ENCODE measurements around the gene TMEM121. TPM values are rescaled to one million over a fixed set of nuclear protein-coding genes. Genes with fewer than 3 reads are reported as not detected.

The TMEM121 gene
- total RNA-seq, 4 donors from 2014 or later: 0.48 to 0.96 TPM; not detected in 2

GRCh38 chr14:105484997-105485393 is 41.4 kb upstream of the TMEM121 start:
- H3K4me3 ChIP-seq: no peak overlapping the region
- 67% methylated on average over 13 of the region's 16 CpGs; no CpG with 5 or more reads in 1 of the 2 donors for WGBS, 2 donors (ENCODE audit: low coverage in 1 of 2)
- intact Hi-C loops (cut with DNase I; ENCODE audit: low total_unique reads) (loop anchor here (5.0 kb wide), 1 partner anchor 42 kb away; the partner anchor contains the start of gene TMEM121), in situ Hi-C loops (cut with MboI; ENCODE audit: low pct_ligation_motif_present in 1 of 4, low pct_unique_long_range_greater_than_20kb in 1 of 4, low sequenced_read_pairs in 3 of 4) (no loop called here)
- no peaks in the 10 kb centered on the region for H3K9me3 ChIP-seq
- no peaks in the 10 kb centered on the region for H3K36me3 ChIP-seq
- no peak for DNase-seq
- peak overlapping the region; percentile 98 to 99 (median 99) for H3K27ac ChIP-seq
- TF ChIP-seq POLR2AphosphoS5 (IDR thresholded peaks at IDR 0.05) (no peak), POLR2A (IDR thresholded peaks at IDR 0.05) (no peak), EP300 (IDR thresholded peaks at IDR 0.05; ENCODE audit: low read depth) (no peak), CTCF (IDR thresholded peaks at IDR 0.05) (no peak)
- H3K27me3 ChIP-seq: peaks cover 23% of the 10 kb centered on the region
- H3K4me1 ChIP-seq: peaks cover 46 to 95% (median 78%) of the 10 kb centered on the region in 4 donors

- H3K27ac ChIP-seq: peak overlapping the region; percentile 98 to 99 (median 99)
Observed at GRCh38 chr14:105485739-105486162, 40.6 kb upstream of the TMEM121 start.

DNA sequence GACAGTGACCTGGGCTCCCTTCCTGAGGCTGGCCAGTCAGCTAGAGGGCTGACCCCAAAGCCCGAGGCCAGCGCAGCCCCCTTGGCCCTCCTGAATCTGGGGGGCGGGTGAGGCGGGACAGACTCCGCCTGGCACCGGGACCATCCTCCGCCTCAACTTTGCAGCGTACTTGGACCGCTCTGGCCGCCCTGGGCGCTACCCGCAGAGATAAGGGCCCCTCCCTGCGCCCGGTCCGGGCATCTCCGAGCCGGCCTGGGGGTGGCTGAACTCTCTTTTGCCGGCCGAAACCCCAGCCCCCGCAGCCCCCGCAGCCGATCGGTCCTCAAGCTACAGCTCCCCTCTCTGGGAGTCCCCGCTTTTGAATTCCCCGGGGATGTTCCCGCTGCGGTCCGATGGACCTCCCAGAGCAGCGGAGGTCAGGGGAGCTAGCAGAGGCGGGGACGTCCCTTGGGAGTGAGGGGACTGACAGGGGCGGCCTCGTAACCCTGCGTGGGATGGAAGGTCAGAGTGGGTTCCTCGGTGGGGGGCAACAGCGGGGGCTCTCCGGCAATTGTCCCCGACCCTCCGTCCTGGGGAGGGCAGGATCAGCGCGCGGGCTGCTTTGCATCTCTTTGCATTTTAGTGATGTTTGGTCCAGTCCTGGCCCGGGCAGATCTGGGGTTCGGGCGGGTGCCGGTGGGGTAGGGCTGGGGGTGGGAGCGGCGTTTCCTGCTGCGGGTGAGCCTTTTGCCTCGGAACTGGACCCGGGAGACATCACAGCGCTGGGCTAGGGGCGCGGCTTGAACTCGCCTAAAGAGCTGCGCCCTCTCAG is 40.0 kb upstream of the TMEM121 start, which contains the start of gene CRIP1:
CRIP1 (plus strand) TSS at position 724 of the 811 bp plus-strand sequence. CDS start 374 bp downstream, outside the sequence.
- TF ChIP-seq POLR2AphosphoS5 (IDR thresholded peaks at IDR 0.05) (no peak), EP300 (IDR thresholded peaks at IDR 0.05; ENCODE audit: low read depth) (no peak), POLR2A (IDR thresholded peaks at IDR 0.05) (no peak), CTCF (IDR thresholded peaks at IDR 0.05) (no peak)
- H3K36me3 ChIP-seq: no peaks in the 10 kb centered on the region
- peaks cover 16% of the 10 kb centered on the region for H3K27me3 ChIP-seq
- H3K27ac ChIP-seq: peak within 1 kb of the TSS; percentile 98 to 99 (median 99)
- H3K9me3 ChIP-seq: no peaks in the 10 kb centered on the region
- 7% methylated on average over 40 of the region's 56 CpGs; no CpG with 5 or more reads in 1 of the 2 donors for WGBS, 2 donors (ENCODE audit: low coverage in 1 of 2)
- H3K4me1 ChIP-seq: peaks cover 35 to 89% (median 70%) of the 10 kb centered on the region in 4 donors
- intact Hi-C loops (cut with DNase I; ENCODE audit: low total_unique reads) (no loop called here), in situ Hi-C loops (cut with MboI; ENCODE audit: low pct_ligation_motif_present in 1 of 4, low pct_unique_long_range_greater_than_20kb in 1 of 4, low sequenced_read_pairs in 3 of 4) (no loop called here)
- peak within 1 kb of the TSS; percentile 38 to 64 (median 44) for H3K4me3 ChIP-seq
- DNase-seq: no peak

More at GRCh38 chr14:105485739-105486162, 40.6 kb upstream of the TMEM121 start:
- TF ChIP-seq EP300 (IDR thresholded peaks at IDR 0.05; ENCODE audit: low read depth): no peak
- no peak for TF ChIP-seq POLR2A (IDR thresholded peaks at IDR 0.05)
- TF ChIP-seq CTCF (IDR thresholded peaks at IDR 0.05): peak in 2 of 5 experiments; percentile 11 to 19
- DNase-seq: no peak
- Histone ChIP-seq H3K27me3 (peaks cover 16% of the 10 kb centered on the region), H3K9me3 (no peaks in the 10 kb centered on the region), H3K36me3 (no peaks in the 10 kb centered on the region), H3K4me1 (peaks cover 42 to 94% (median 75%) of the 10 kb centered on the region in 4 donors), H3K4me3 (no peak overlapping the region)
- intact Hi-C loops (cut with DNase I; ENCODE audit: low total_unique reads) (no loop called here), in situ Hi-C loops (cut with MboI; ENCODE audit: low pct_ligation_motif_present in 1 of 4, low pct_unique_long_range_greater_than_20kb in 1 of 4, low sequenced_read_pairs in 3 of 4) (no loop called here)
- WGBS, 2 donors (ENCODE audit: low coverage in 1 of 2): 58% methylated on average over 12 of the region's 12 CpGs; no CpG with 5 or more reads in 1 of the 2 donors

GRCh38 chr14:105486974-105487448 is 39.4 kb upstream of the TMEM121 start:
- Histone ChIP-seq H3K27me3 (peaks cover 16% of the 10 kb centered on the region), H3K9me3 (no peaks in the 10 kb centered on the region), H3K27ac (peak overlapping the region; percentile 98 to 99 (median 99)), H3K4me1 (peaks cover 31 to 89% (median 70%) of the 10 kb centered on the region in 4 donors), H3K36me3 (no peaks in the 10 kb centered on the region), H3K4me3 (peak overlapping the region; percentile 38 to 64 (median 44))
- TF ChIP-seq CTCF (IDR thresholded peaks at IDR 0.05): no peak
- TF ChIP-seq POLR2A (IDR thresholded peaks at IDR 0.05): peak; percentile 55
- peak in 2 of 3 donors; percentile 63 to 71 for TF ChIP-seq POLR2AphosphoS5 (IDR thresholded peaks at IDR 0.05)
- 5% methylated on average over 7 of the region's 45 CpGs; no CpG with 5 or more reads in 1 of the 2 donors for WGBS, 2 donors (ENCODE audit: low coverage in 1 of 2)
- in situ Hi-C loops (cut with MboI; ENCODE audit: low pct_ligation_motif_present in 1 of 4, low pct_unique_long_range_greater_than_20kb in 1 of 4, low sequenced_read_pairs in 3 of 4): no loop called here
- peak; percentile 79 for DNase-seq
- intact Hi-C loops (cut with DNase I; ENCODE audit: low total_unique reads): no loop called here
